ENCODE data around the gene LGALS9. TPM values are rescaled to one million over a fixed set of nuclear protein-coding genes. Genes with fewer than 3 reads are reported as not detected.

Gene LGALS9
- total RNA-seq, 1 donor from 2014 or later = 4.6 TPM

DNA sequence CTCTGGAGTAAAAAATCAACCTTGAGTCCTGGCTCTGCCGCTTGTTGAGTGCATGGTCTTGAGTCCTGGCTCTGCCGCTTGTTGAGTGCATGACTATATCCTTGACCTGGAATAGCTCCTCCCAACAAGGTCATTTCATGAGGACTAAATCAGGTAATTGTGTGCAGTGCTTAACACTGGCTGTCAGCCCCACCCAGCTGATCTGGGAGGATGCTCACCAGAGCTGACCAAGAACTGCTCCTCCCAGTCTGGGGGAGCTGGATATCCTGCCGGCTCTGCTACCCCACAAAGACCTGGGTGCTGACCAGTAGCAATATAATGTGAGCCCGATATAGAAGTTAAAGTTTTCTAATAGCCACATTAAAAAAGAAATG lies 20.7 kb upstream of the LGALS9 start:
- no peaks in the 10 kb centered on the region for H3K27me3 Mint-ChIP-seq (ENCODE audit: low read depth)
- H3K9me3 Mint-ChIP-seq = no peaks in the 10 kb centered on the region
- no peak for DNase-seq (ENCODE audit: low spot score in 2 of 2, unreplicated experiment in 2 of 2)
- H3K4me3 Mint-ChIP-seq = no peak overlapping the region
- no peak overlapping the region for H3K27ac Mint-ChIP-seq
- peaks cover 22% of the 10 kb centered on the region for H3K36me3 Mint-ChIP-seq
- TF ChIP-seq, protein P1, sequence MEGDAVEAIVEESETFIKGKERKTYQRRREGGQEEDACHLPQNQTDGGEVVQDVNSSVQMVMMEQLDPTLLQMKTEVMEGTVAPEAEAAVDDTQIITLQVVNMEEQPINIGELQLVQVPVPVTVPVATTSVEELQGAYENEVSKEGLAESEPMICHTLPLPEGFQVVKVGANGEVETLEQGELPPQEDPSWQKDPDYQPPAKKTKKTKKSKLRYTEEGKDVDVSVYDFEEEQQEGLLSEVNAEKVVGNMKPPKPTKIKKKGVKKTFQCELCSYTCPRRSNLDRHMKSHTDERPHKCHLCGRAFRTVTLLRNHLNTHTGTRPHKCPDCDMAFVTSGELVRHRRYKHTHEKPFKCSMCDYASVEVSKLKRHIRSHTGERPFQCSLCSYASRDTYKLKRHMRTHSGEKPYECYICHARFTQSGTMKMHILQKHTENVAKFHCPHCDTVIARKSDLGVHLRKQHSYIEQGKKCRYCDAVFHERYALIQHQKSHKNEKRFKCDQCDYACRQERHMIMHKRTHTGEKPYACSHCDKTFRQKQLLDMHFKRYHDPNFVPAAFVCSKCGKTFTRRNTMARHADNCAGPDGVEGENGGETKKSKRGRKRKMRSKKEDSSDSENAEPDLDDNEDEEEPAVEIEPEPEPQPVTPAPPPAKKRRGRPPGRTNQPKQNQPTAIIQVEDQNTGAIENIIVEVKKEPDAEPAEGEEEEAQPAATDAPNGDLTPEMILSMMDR (IDR thresholded peaks at IDR 0.05; ENCODE audit: unreplicated experiment) = no peak
- H3K4me1 Mint-ChIP-seq = no peaks in the 10 kb centered on the region

DNA sequence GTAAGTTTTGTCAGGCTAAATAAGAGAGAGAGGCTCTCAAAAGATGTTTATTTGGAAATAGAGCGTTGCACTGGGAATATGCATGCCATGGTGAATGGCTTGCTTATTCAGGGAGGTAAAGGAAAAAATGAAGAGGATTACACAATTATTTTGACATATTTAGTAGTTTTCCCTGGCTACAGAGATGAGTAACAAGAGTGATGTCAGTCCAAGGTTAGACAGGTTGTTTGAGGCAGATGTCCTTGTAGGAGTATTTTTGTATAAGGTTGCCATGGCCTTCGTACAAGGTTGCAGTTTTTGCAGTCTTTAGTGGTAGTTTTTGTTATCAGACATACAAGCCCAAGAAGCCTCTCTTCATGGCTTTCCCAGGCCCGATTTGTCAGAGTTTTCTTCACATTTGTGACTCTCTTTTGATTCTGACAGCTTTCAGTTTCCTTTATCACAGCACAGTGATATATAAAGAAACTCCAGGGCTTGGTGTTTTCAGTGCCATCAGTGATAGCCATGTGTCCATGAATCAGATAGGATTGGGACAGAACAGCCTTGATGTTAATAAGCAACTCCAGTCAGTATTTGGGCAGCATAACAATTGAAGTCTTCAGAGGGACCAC lies 18.7 kb upstream of the LGALS9 start:
- no peak overlapping the region for H3K27ac Mint-ChIP-seq
- TF ChIP-seq, protein P1 (IDR thresholded peaks at IDR 0.05; ENCODE audit: unreplicated experiment) = no peak
- no peaks in the 10 kb centered on the region for H3K9me3 Mint-ChIP-seq
- H3K4me1 Mint-ChIP-seq = no peaks in the 10 kb centered on the region
- H3K36me3 Mint-ChIP-seq = peaks cover 24% of the 10 kb centered on the region
- no peak overlapping the region for H3K4me3 Mint-ChIP-seq
- H3K27me3 Mint-ChIP-seq (ENCODE audit: low read depth) = no peaks in the 10 kb centered on the region
- no peak for DNase-seq (ENCODE audit: low spot score in 2 of 2, unreplicated experiment in 2 of 2)

DNA sequence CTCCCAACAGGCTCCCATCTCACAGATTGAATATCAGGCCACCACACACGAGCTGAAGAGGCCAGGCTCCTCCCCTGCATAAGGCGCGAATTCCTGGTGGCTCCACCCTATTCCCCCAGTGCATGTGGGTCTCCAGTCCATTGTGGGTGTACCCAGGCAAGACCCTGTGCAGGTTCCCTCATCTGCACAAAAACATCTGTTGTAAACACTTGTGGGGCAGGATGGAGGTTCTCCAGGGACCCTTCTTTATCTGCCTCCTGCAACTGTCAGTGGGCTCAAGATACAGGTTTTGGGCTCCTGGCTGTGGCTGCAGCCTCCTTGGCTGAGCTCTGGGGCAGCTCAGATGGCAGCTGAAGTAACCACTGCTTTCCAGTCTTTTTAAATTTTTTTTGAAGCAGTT lies 17.6 kb upstream of the LGALS9 start:
- Mint-ChIP-seq H3K27me3 (ENCODE audit: low read depth) (no peaks in the 10 kb centered on the region), H3K4me1 (no peaks in the 10 kb centered on the region), H3K9me3 (no peaks in the 10 kb centered on the region), H3K27ac (no peak overlapping the region), H3K4me3 (no peak overlapping the region), H3K36me3 (peaks cover 24% of the 10 kb centered on the region)
- DNase-seq (ENCODE audit: low spot score in 2 of 2, unreplicated experiment in 2 of 2) = no peak
- TF ChIP-seq, protein P1 (IDR thresholded peaks at IDR 0.05; ENCODE audit: unreplicated experiment) = no peak

DNA sequence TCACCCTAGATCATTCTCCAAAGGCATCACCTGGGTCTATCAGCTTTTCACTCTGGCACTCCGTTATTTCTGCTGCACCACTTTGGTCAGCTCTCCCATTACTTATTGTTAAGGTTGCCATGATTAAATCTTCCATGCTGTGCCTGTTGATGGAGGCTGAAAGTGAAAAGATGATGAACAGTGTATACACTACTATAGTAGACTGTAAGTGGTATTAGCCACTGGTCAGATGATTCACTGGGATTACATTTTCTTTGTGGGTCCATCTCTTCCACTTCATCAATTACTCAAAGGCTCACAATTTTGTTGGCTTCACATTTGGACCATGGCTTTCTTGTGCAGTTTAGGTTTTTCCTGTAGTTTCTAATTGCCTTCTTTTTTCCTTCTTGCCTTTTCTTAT lies 15.9 kb upstream of the LGALS9 start:
- TF ChIP-seq, protein P1 (IDR thresholded peaks at IDR 0.05; ENCODE audit: unreplicated experiment) = no peak
- Mint-ChIP-seq H3K9me3 (no peaks in the 10 kb centered on the region), H3K27me3 (ENCODE audit: low read depth) (no peaks in the 10 kb centered on the region), H3K4me1 (no peaks in the 10 kb centered on the region), H3K36me3 (peaks cover 22% of the 10 kb centered on the region), H3K27ac (no peak overlapping the region), H3K4me3 (no peak overlapping the region)
- no peak for DNase-seq (ENCODE audit: low spot score in 2 of 2, unreplicated experiment in 2 of 2)

DNA sequence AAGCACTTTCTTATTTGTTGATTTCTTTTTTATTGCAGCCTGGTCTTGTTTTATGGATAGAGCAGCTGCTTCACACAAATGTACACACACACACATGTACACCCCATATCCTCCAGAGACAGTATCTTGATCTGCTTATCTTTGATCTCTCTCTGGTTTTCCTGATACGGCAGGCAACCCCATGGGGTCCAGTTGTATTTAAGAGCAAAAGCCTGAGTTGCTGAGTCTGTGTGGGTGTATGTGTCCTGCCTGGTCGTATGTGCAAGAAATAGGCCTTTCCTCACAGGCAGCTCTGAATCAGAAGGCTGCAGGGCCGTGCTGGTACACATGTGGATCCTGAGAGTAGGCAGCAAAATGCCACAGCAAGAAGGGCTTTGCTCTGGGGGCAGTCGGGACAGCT lies 14.6 kb upstream of the LGALS9 start:
- Mint-ChIP-seq H3K27me3 (ENCODE audit: low read depth) (no peaks in the 10 kb centered on the region), H3K4me1 (no peaks in the 10 kb centered on the region), H3K9me3 (no peaks in the 10 kb centered on the region), H3K36me3 (peaks cover 20% of the 10 kb centered on the region), H3K4me3 (no peak overlapping the region), H3K27ac (no peak overlapping the region)
- TF ChIP-seq, protein P1 (IDR thresholded peaks at IDR 0.05; ENCODE audit: unreplicated experiment) = no peak
- no peak for DNase-seq (ENCODE audit: low spot score in 2 of 2, unreplicated experiment in 2 of 2)

DNA sequence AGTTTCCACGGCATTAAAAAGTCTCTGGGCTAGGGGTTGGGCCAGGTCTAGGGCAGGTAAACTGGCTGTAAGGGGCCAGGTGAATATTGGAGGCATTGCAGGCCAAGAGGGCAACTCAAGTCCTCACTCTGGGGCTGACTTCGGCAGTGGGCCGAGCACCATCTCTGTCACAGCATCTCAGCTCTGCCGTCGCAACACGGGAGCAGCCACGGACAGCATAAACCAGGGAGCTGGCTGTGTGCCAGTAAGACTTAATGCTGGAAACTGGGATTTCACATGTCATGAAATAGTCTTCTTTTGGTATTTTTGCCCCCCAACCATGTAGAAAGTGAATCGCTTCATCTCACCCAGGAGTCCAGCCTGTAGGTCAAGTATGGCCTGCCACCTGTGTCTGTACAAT lies 12.6 kb upstream of the LGALS9 start:
- Mint-ChIP-seq H3K36me3 (peaks cover 15% of the 10 kb centered on the region), H3K9me3 (no peaks in the 10 kb centered on the region), H3K4me3 (no peak overlapping the region), H3K27me3 (ENCODE audit: low read depth) (no peaks in the 10 kb centered on the region), H3K4me1 (no peaks in the 10 kb centered on the region), H3K27ac (no peak overlapping the region)
- TF ChIP-seq, protein P1 (IDR thresholded peaks at IDR 0.05; ENCODE audit: unreplicated experiment) = no peak
- no peak for DNase-seq (ENCODE audit: low spot score in 2 of 2, unreplicated experiment in 2 of 2)

All from mesothelial cell of epicardium (in vitro differentiated cells).